HEK293T (cell line): ENCODE data around the gene KIF4A.

ENCODE experiments used
- CTCF ChIA-PET: fragments of 350-600 bp; formaldehyde crosslinking; extraction: SDS; loops from one replicate; lab custom pipeline; 2021; ENCODE audit warnings: antibody characterized with exemption, inconsistent platforms; lab: Yijun Ruan, JAX
- POLR2A ChIA-PET: fragments of 350-600 bp; formaldehyde crosslinking; extraction: SDS; loops from one replicate; lab custom pipeline; 2020; ENCODE audit warnings: antibody characterized with exemption, inconsistent platforms; lab: Yijun Ruan, JAX
- DNase-seq: peaks from one replicate; pipeline ENCODE4 v3.0.0; 2012; ENCODE audit warnings: mixed read lengths; ENCODE audit errors: extremely low spot score
- ARNT ChIP-seq: fragments of 450-650 bp; IDR thresholded peaks from 2 replicates; pipeline ENCODE4 v1.6.1; 2017; ENCODE audit warnings: mild to moderate bottlenecking
- BHLHE40 ChIP-seq: fragments of 450-650 bp; IDR thresholded peaks from 2 replicates; pipeline ENCODE4 v1.6.1; 2016; ENCODE audit warnings: mild to moderate bottlenecking, moderate library complexity, borderline replicate concordance
- CTBP1 ChIP-seq: fragments of 450-650 bp; IDR thresholded peaks from 2 replicates; pipeline ENCODE4 v1.6.1; 2016; ENCODE audit warnings: borderline replicate concordance
- ELF4 ChIP-seq: fragments of 450-650 bp; IDR thresholded peaks from 2 replicates; pipeline ENCODE4 v1.6.1; 2017; ENCODE audit warnings: antibody characterized with exemption
- FOXA1 ChIP-seq: fragments of 450-650 bp; IDR thresholded peaks from 2 replicates; pipeline ENCODE4 v1.6.1; 2016; ENCODE audit warnings: mild to moderate bottlenecking
- FOXK2 ChIP-seq: fragments of 450-650 bp; IDR thresholded peaks from 2 replicates; pipeline ENCODE4 v1.6.1; 2016; ENCODE audit warnings: mild to moderate bottlenecking
- FOXM1 ChIP-seq: fragments of 450-650 bp; IDR thresholded peaks from 2 replicates; pipeline ENCODE4 v1.6.1; 2017; ENCODE audit warnings: mild to moderate bottlenecking, borderline replicate concordance
- HDGF ChIP-seq: fragments of 450-650 bp; IDR thresholded peaks from 2 replicates; pipeline ENCODE4 v1.6.1; 2017; ENCODE audit warnings: antibody characterized with exemption, borderline replicate concordance
- L3MBTL2 ChIP-seq: fragments of 450-650 bp; conservative IDR thresholded peaks from 2 replicates; pipeline ENCODE4 v1.6.1; 2016; ENCODE audit warnings: mild to moderate bottlenecking
- LEF1 ChIP-seq: fragments of 450-650 bp; IDR thresholded peaks from 2 replicates; pipeline ENCODE4 v1.6.1; 2017; ENCODE audit warnings: mild to moderate bottlenecking, borderline replicate concordance
- NFRKB ChIP-seq: fragments of 450-650 bp; IDR thresholded peaks from 2 replicates; pipeline ENCODE4 v1.6.1; 2016; ENCODE audit warnings: mild to moderate bottlenecking, moderate library complexity
- SP1 ChIP-seq: fragments of 450-650 bp; IDR thresholded peaks from 2 replicates; pipeline ENCODE4 v1.6.1; 2017
- SUZ12 ChIP-seq: fragments of 450-650 bp; IDR thresholded peaks from 2 replicates; pipeline ENCODE4 v1.6.1; 2016; ENCODE audit warnings: mild to moderate bottlenecking
- TARDBP ChIP-seq: fragments of 450-650 bp; IDR thresholded peaks from 2 replicates; pipeline ENCODE4 v1.6.1; 2016
- ZNF384 ChIP-seq: fragments of 450-650 bp; IDR thresholded peaks from 2 replicates; pipeline ENCODE4 v1.6.1; 2016
- TF ChIP-seq, protein P1 (sequence below): fragments of 450-650 bp; IDR thresholded peaks from 2 replicates; pipeline ENCODE4 v1.6.1; 2016

Gene KIF4A

DNA sequence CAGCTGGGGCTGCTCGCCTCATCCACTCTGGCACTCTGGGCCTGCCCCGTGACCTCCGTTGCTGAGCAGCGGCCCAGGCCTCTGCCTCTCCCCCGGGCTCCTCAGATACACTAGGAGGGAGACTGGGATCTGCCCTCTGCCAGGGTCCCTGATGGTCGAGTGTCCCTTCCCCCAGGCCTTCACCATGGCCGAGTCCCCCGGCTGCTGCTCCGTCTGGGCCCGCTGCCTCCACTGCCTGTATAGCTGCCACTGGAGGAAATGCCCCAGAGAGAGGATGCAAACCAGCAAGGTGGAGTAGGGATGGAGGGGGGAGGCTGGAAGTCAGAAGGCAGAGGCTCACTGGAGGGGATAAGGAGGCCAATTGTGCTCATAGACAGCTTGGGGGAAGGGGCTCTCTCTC, 134.9 kb downstream of the KIF4A start:
- POLR2A ChIA-PET = interaction anchor here (3.5 kb wide), 1 partner anchor 9 kb away, joined by 17 read pairs; no protein-coding TSS in a partner anchor
- TF ChIP-seq ZNF384 = no peak
- TF ChIP-seq, protein P1, sequence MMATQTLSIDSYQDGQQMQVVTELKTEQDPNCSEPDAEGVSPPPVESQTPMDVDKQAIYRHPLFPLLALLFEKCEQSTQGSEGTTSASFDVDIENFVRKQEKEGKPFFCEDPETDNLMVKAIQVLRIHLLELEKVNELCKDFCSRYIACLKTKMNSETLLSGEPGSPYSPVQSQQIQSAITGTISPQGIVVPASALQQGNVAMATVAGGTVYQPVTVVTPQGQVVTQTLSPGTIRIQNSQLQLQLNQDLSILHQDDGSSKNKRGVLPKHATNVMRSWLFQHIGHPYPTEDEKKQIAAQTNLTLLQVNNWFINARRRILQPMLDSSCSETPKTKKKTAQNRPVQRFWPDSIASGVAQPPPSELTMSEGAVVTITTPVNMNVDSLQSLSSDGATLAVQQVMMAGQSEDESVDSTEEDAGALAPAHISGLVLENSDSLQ = no peak
- no peak for TF ChIP-seq CTBP1
- TF ChIP-seq SUZ12 = no peak
- no peak for TF ChIP-seq ARNT
- no peak for TF ChIP-seq FOXK2
- no peak for TF ChIP-seq SP1
- TF ChIP-seq FOXA1 = no peak
- TF ChIP-seq ELF4 = no peak
- TF ChIP-seq L3MBTL2 = no peak
- TF ChIP-seq FOXM1 = no peak
- no peak for TF ChIP-seq NFRKB
- no peak for TF ChIP-seq BHLHE40
- TF ChIP-seq TARDBP = no peak
- TF ChIP-seq HDGF = no peak
- DNase-seq = no peak
- CTCF ChIA-PET = interaction anchor here (1.5 kb wide), 1 partner anchor 9 kb away, joined by 5 read pairs; no protein-coding TSS in a partner anchor

DNA sequence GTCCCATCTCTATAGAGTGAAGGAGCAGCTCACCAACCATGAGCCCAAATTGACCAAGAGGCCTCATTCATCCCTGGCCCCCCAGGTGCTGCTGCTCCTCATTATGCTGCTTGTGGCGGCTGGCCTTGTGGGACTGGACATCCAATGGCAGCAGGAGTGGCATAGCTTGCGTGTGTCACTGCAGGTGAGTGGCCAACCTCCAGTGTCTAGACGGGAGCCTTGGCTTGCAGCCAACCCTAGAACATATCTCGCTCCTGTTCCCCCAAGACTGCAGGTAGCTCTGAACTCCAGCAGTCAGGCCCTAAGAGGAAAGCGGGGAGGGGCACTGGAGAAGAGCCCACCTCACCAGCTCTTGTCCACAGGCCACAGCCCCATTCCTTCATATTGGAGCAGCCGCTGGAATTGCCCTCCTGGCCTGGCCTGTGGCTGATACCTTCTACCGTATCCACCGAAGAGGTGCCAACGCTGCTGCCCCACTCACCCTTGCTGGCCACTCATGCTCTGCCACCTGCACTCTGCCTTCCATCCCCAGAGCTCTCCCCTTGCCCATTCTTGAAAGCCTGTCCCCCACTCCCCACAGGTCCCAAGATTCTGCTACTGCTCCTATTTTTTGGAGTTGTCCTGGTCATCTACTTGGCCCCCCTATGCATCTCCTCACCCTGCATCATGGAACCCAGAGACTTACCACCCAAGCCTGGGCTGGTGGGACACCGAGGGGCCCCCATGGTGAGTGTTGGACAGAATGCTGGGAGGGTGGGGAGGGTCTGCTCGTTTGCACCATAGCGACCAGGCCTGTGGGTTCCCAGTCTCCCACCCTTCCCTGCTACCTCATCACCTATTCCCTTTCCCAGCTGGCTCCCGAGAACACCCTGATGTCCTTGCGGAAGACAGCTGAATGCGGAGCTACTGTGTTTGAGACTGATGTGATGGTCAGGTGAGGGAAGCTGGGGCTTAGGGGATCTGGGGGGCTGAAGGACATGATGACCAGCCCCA, 136.7 kb downstream of the KIF4A start:
- TF ChIP-seq ARNT (no peak), L3MBTL2 (no peak), SUZ12 (no peak), FOXM1 (no peak), BHLHE40 (no peak), SP1 (no peak), ZNF384 (no peak), CTBP1 (no peak), NFRKB (no peak), FOXK2 (no peak)
- CTCF ChIA-PET = no interaction called here
- no peak for DNase-seq
- POLR2A ChIA-PET = no interaction called here

DNA sequence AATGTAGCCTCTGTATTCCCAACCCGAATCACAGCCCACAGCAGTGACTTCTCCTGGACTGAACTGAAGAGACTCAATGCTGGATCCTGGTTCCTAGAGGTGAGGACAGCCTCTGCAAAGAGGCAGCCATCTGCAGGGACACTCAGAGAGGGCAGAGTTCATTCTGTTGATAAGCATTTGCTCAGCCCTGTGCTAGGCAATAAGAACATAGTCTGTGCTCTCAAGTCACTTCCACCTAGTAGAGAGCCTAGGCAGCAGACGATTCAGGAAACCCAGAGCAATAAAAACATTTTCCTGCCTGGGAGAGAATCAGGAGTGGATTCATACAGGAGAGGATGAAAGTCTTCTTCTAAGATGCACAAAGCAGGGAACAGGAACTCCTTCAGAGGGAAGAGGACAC, 137.5 kb downstream of the KIF4A start:
- no peak for DNase-seq
- TF ChIP-seq ELF4 (no peak), FOXK2 (no peak), FOXM1 (no peak), CTBP1 (no peak), HDGF (no peak), FOXA1 (no peak)
- ChIA-PET CTCF (no interaction called here), POLR2A (no interaction called here)

DNA sequence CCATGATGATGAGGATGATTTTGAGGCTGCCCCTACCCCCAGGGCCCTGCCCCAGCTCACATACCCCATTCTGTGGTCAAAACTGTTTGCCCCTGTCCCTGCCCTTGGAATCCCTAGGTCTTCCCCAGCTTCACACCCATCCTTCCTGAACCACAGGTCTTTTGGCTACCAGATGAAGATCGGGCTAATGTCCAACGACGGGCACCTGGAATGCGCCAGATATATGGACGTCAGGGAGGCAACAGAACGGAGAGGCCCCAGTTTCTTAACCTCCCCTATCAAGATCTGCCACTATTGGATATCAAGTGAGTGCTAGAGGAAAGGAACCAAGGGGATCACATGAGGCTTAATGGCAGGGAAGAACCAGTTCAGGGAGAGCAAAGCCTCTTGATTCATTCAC, 139.9 kb downstream of the KIF4A start:
- ChIA-PET CTCF (no interaction called here), POLR2A (no interaction called here)
- TF ChIP-seq SUZ12 (no peak), ARNT (no peak), LEF1 (no peak), NFRKB (no peak), BHLHE40 (no peak), FOXK2 (no peak), ZNF384 (no peak), ELF4 (no peak), CTBP1 (no peak), L3MBTL2 (no peak), SP1 (no peak), FOXA1 (no peak), FOXM1 (no peak)
- TF ChIP-seq, protein P1 = no peak
- DNase-seq = no peak

DNA sequence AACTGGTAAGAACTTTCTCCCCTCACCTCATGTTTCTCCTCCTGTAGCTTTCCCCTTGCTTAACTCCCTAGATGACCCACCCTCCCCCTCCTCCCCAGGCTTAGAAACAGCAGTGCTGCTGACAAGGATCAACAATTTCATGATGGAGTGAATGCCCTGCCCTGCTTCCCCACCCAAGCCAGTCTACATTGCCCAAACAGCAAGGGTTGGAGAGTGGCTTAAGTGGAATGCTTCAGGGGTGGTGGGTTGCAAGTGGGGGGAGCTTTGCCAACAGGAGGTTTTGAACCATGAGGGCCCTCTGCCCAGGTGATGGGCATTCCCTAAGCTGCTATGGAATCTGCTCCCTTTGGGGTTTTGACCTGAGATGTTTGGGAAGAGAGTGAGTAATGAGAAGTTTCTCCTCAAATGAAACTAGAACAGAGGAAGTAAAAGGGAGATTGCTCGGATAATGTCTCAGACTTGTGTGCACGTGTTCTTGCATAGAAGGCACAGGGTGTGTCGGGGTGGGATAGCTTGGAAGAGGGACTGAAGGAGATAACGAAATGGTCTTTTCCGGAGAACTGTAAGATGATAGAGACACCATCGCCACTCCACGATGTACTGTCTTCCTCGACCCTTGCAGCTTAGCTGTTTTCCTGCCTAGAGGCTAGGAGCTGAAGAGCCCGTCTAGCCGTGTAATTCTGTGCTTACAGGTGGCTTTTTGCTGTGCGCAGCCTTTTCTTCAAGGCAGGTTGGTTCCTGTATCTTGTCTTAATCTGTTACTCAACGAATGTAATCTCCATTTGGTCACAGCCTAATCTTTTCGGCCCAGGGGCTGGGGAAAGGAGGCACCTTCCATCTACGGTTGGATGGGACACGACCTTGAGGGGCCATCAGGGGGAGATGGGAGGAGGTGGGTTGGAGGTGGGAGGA, 143.3 kb downstream of the KIF4A start:
- TF ChIP-seq LEF1 (no peak), ARNT (no peak), L3MBTL2 (no peak), SP1 (no peak), FOXM1 (no peak), TARDBP (no peak), CTBP1 (no peak), HDGF (no peak), FOXK2 (no peak), NFRKB (no peak), ELF4 (no peak), ZNF384 (no peak), FOXA1 (no peak), SUZ12 (no peak), BHLHE40 (no peak)
- TF ChIP-seq, protein P1 = no peak
- ChIA-PET CTCF (interaction anchor here (1.0 to 1.7 kb wide), 5 partner anchors 8 to 300 kb away, joined by 3 to 9 read pairs (median 4); partner anchors contain the start of genes GDPD2 and IGBP1), POLR2A (interaction anchor here (0.6 to 1.5 kb wide), 8 partner anchors 9 to 196 kb away, joined by 3 to 17 read pairs (median 3); partner anchors contain the start of genes GDPD2, KIF4A and PDZD11)
- no peak for DNase-seq
